ENCODE results near the gene ZNF331.
A peak's percentile ranks its signal among the peaks of the same experiment; 100 is the strongest.

The ZNF331 gene

GRCh38 chr19:53521373-53522202, 16.4 kb upstream of the ZNF331 start:
- 0 out of 2 replicates have a peak, but pooled peaks have one; percentile 4 for TF ChIP-seq MAX (IDR thresholded peaks at IDR 0.05)
- no peak for TF ChIP-seq EP300 (IDR thresholded peaks at IDR 0.05; ENCODE audit: borderline replicate concordance)
- TF ChIP-seq TEAD4 (IDR thresholded peaks at IDR 0.05): no peak
- TF ChIP-seq REST (IDR thresholded peaks at IDR 0.05; ENCODE audit: low read depth): no peak
- TF ChIP-seq USF1 (IDR thresholded peaks at IDR 0.05): no peak
- no peak for TF ChIP-seq TAF1 (IDR thresholded peaks at IDR 0.05; ENCODE audit: low read depth)
- TF ChIP-seq CEBPB (IDR thresholded peaks at IDR 0.05): no peak
- no peak for TF ChIP-seq YY1 (IDR thresholded peaks at IDR 0.05; ENCODE audit: low read depth)

- TF ChIP-seq YY1 (IDR thresholded peaks at IDR 0.05; ENCODE audit: low read depth) (no peak), CREB1 (IDR thresholded peaks at IDR 0.05; ENCODE audit: low read depth) (no peak), REST (IDR thresholded peaks at IDR 0.05; ENCODE audit: low read depth) (no peak), TEAD4 (IDR thresholded peaks at IDR 0.05) (no peak), MAX (IDR thresholded peaks at IDR 0.05) (no peak), RAD21 (IDR thresholded peaks at IDR 0.05; ENCODE audit: low read depth) (no peak), EP300 (IDR thresholded peaks at IDR 0.05; ENCODE audit: borderline replicate concordance) (no peak), EGR1 (IDR thresholded peaks at IDR 0.05) (no peak), TAF1 (IDR thresholded peaks at IDR 0.05; ENCODE audit: low read depth) (no peak), USF1 (IDR thresholded peaks at IDR 0.05) (no peak), FOXM1 (IDR thresholded peaks at IDR 0.05; ENCODE audit: borderline replicate concordance, low read depth) (no peak)
Observed at GRCh38 chr19:53525922-53526321, 12.0 kb upstream of the ZNF331 start.

GRCh38 chr19:53530622-53531021, 7.3 kb upstream of the ZNF331 start:
- TF ChIP-seq RAD21 (IDR thresholded peaks at IDR 0.05; ENCODE audit: low read depth) (no peak), MAX (IDR thresholded peaks at IDR 0.05) (no peak), REST (IDR thresholded peaks at IDR 0.05; ENCODE audit: low read depth) (no peak), NFIC (IDR thresholded peaks at IDR 0.05) (no peak), EP300 (IDR thresholded peaks at IDR 0.05; ENCODE audit: borderline replicate concordance) (no peak), YY1 (IDR thresholded peaks at IDR 0.05; ENCODE audit: low read depth) (no peak), CREB1 (IDR thresholded peaks at IDR 0.05; ENCODE audit: low read depth) (no peak), FOXM1 (IDR thresholded peaks at IDR 0.05; ENCODE audit: borderline replicate concordance, low read depth) (no peak), ZBTB7A (IDR thresholded peaks at IDR 0.05; ENCODE audit: low read depth) (no peak), USF1 (IDR thresholded peaks at IDR 0.05) (no peak), CEBPB (IDR thresholded peaks at IDR 0.05) (no peak), TAF1 (IDR thresholded peaks at IDR 0.05; ENCODE audit: low read depth) (no peak), TEAD4 (IDR thresholded peaks at IDR 0.05) (no peak), EGR1 (IDR thresholded peaks at IDR 0.05) (no peak), TCF12 (IDR thresholded peaks at IDR 0.05; ENCODE audit: low read depth) (no peak)
